Measurements from ENCODE around the gene TMEM219.

TMEM219 gene

DNA sequence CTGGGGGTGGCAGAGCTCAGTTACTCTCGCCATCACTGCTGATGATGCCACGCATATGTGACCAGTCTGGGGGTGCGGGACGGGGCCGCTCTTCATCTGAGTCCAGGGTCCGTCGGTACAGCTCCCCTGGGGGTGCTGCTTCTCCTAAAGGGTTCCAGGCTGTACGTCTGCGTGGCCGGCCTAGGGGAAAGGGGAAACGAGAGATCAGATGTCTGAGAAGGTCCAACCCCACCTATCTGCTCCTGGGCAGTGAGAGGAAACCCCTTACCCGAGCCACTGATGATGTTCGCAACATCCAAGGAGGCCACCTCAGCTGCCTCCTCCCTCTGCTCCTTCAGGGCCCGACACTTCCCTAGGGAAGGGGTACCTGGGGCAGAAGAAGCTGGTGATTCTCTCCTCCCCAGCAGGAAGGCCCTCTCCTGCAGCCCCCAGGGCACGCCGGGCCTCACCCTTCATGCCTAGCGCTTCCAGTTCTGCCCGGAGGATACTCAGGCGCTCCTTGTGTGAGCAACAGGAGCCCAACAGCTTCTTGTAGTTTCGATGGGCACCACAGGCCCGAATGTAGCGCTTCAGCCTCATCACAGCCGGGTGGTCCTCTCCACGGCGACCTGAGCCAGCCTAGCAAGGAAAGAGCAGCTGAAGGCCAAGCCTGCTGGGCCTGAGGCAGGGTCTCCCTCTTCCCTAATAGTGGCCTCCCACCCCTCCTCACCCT lies 31.5 kb downstream of the TMEM219 start:
- TF ChIP-seq, protein P1, sequence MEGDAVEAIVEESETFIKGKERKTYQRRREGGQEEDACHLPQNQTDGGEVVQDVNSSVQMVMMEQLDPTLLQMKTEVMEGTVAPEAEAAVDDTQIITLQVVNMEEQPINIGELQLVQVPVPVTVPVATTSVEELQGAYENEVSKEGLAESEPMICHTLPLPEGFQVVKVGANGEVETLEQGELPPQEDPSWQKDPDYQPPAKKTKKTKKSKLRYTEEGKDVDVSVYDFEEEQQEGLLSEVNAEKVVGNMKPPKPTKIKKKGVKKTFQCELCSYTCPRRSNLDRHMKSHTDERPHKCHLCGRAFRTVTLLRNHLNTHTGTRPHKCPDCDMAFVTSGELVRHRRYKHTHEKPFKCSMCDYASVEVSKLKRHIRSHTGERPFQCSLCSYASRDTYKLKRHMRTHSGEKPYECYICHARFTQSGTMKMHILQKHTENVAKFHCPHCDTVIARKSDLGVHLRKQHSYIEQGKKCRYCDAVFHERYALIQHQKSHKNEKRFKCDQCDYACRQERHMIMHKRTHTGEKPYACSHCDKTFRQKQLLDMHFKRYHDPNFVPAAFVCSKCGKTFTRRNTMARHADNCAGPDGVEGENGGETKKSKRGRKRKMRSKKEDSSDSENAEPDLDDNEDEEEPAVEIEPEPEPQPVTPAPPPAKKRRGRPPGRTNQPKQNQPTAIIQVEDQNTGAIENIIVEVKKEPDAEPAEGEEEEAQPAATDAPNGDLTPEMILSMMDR (IDR thresholded peaks at IDR 0.05; ENCODE audit: low read depth, low read length) = no peak
- DNase-seq (ENCODE audit: extremely low read depth, low read depth) = no peak

DNA sequence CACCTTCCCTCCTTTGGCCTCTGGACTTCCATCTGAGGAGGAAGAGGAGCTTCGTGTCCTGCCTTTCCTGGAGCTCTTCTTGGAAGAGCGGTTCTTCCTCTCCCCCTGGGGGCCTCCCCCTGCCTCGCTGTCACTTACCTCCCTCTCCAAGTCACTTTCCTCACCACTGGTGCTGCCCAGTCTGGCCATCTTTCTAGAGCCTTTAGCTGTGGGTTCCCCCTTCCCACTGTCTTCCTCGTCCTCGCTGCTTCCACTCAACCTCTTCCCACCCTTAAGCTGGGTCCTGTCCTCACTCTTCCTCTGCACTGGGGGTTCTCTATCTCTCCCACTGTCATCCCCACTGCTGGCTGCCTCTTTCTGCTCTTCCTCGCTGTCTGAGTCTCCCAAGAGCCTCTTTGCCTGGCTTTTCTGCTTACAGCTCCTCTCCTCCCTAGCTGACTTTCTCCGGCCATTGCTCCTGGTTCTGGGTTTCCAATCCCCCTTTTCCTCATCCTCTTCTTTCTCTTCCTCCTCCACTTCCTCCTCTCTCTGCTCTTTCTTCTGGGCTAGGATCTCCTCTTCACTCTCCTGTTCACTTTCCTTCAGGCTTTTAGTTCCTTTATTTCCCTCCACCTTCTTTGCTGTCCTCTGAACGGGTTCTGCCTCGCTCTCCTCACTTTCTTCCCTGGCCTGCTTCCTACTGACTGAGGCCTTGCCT lies 32.2 kb downstream of the TMEM219 start:
- TF ChIP-seq, protein P1 (IDR thresholded peaks at IDR 0.05; ENCODE audit: low read depth, low read length) = no peak
- DNase-seq (ENCODE audit: extremely low read depth, low read depth) = no peak

DNA sequence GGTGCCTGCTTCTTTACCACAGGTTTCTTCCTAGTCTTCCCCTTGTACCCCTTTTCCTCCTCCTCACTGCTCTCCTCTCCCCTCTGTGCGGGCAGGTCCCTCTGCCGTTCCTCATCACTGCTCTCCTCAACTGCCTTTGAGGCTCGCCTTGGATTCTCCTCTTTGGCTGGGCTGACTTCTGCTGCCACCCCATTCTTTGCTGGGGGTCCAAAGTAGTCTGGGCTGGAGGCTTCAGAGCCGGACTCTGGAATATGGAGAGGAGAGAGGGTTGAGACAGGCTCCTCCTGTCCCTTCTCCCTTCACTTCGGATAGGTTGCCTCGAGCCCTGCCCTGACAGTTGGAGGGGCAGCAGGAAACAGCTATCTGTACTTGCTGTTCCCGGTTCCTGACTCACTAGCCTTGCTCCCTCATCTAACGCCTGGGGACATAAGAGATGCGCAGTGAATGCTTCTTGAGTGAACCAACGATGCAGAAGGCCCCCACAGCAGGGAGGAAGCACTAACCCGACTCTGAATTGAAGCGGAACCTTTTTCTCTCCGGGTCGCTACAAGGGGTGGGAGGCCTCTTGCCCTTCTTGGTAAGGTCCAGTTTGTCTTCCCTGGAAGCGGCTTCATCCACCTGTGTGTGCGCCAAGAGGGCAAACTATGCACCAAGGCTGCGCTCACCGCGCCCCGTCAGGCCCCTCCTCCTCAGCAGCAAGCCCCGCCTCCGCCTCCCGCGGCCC lies 32.9 kb downstream of the TMEM219 start:
- TF ChIP-seq, protein P1 (IDR thresholded peaks at IDR 0.05; ENCODE audit: low read depth, low read length) = no peak
- DNase-seq (ENCODE audit: extremely low read depth, low read depth) = no peak

DNA sequence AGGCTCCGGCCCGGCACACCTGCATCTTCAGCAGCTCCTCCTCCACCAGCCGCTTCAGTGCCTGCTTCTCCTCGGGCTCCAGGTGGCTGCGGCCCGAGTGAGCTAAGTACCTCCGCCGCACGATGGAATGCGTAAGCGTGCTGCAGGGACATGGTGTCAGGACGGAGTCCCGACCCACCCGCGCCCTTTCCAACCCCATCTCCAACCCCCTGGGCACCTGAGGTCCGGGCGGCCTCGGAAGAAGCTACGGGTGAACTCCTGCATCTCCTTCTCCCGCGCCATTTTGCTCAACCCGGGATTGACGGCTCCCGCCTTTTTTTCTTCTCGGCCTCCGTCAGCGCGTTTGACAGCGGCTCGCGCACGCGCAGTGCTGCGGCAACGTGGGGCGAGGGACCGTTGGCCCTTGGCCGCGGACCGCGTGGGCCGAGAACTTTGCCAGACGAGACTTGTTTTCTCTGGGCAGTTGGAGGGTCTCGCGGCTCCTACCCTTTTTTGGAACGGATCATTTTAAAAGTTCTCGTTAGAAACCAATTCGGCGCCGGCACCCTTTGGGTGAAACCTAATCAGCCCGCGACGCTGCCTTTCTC lies 33.5 kb downstream of the TMEM219 start, which contains the start of gene HIRIP3:
HIRIP3 (minus strand) TSS at position 294 of the 587 bp plus-strand sequence; CDS start at position 282, 12 bp downstream.
- DNase-seq (ENCODE audit: extremely low read depth, low read depth) = peak; percentile 38

DNA sequence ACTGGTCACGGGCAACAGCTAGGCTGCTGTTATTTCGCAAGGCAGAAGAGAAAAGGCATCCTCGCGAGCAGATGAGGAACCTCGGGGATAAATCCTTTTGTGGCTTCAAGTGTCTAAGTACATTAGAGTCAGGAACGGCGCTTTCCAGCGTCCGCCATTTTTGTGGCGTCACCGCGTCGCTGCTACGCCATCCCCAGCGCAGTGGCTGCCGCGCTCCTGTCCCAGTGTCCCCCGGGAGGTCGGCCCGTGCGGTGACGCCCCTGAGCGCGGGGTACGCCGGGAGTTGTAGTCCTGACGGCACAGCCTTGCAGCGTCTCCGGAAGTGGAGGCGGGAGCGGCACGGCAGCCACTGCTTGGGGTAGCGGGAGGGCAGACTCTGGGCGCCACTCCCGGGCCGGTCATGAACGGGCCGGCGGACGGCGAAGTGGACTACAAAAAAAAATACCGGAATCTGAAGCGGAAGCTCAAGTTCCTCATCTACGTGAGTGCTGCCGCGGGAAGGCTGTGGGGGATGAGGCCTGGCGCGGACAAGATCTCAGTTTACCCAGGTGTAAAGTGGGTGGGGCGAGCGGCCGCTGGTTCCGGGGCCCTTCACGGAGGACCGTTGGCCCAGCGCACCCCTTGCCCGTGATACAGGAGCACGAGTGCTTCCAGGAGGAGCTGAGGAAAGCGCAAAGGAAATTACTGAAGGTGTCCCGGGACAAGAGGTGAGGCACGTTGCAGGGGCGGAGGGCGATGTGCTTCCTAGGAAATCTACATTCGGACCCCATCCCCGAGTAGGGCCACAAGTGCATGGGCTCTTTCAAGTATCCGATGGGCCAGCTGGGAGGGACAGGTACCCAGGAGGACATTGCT lies 34.3 kb downstream of the TMEM219 start, which contains the start of gene INO80E:
INO80E (plus strand) TSS at position 331 of the 855 bp plus-strand sequence; CDS start at position 401, 70 bp downstream.
- peak; percentile 80 for DNase-seq (ENCODE audit: extremely low read depth, low read depth)
- TF ChIP-seq, protein P1 (IDR thresholded peaks at IDR 0.05; ENCODE audit: low read depth, low read length) = no peak

More for the DNA sequence above, 33.5 kb downstream of the TMEM219 start, which contains the start of gene HIRIP3:
- TF ChIP-seq, protein P1 (IDR thresholded peaks at IDR 0.05; ENCODE audit: low read depth, low read length) = no peak

DNA sequence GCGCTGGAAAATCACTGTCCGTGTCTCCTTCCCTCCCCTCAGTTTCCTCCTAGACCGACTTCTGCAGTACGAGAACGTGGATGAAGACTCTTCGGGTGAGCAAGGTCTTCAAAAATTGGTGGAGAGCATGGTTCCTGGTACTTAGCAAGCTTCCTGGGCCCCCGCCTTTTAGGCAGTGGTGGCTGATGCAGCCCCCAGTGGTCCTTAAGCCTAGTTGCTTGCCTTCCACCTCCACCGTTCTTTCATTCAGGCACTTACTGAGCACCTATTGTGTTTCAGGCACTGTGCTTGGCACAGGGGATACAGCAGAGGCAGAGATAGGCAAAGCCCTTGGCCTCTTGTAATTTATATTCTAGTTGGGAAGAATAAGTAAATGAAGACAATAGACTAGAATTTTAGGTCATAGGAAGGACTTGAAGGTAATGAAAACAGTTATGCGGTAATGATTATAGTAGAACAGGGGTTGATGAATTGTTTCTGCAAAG lies 34.9 kb downstream of the TMEM219 start:
- no peak for DNase-seq (ENCODE audit: extremely low read depth, low read depth)
- TF ChIP-seq, protein P1 (IDR thresholded peaks at IDR 0.05; ENCODE audit: low read depth, low read length) = no peak

Measured in AG09319 (cell line).